Pulmonary artery endothelial cell (primary cell): ENCODE measurements around the gene PTRHD1. TPM values are rescaled to one million over a fixed set of nuclear protein-coding genes. Genes with fewer than 3 reads are reported as not detected.

Experiments used
- DNase-seq: peaks from one replicate; pipeline ENCODE4 v3.0.0-alpha.2; 2011; ENCODE audit warnings: low read depth, low spot score
- total RNA-seq: library from RNA; depleted of rRNA; stranded (reverse); fragments of >200 nt; gene quantifications from 2 replicates; pipeline ENCODE4 v1.2.3, GENCODE V29; 2014

Gene PTRHD1
- total RNA-seq, 1 donor from 2014 or later: 31.0 TPM

GRCh38 chr2:24762518-24762917 lies 30.7 kb downstream of the PTRHD1 start:
- DNase-seq: no peak

GRCh38 chr2:24761866-24762265 lies 31.3 kb downstream of the PTRHD1 start:
- no peak for DNase-seq

GRCh38 chr2:24756789-24757188 lies 36.4 kb downstream of the PTRHD1 start:
- DNase-seq: no peak

GRCh38 chr2:24754985-24755705 lies 38.0 kb downstream of the PTRHD1 start:
- DNase-seq: no peak

GRCh38 chr2:24749069-24749691 lies 44.0 kb downstream of the PTRHD1 start:
- no peak for DNase-seq

GRCh38 chr2:24747299-24747698 lies 45.9 kb downstream of the PTRHD1 start:
- no peak for DNase-seq

GRCh38 chr2:24745825-24746224 lies 47.4 kb downstream of the PTRHD1 start:
- no peak for DNase-seq

- no peak for DNase-seq
These were observed 48.8 kb downstream of the PTRHD1 start for GRCh38 chr2:24744356-24744755.

- DNase-seq: no peak
These were observed 49.3 kb downstream of the PTRHD1 start for GRCh38 chr2:24743924-24744323.

- DNase-seq: no peak
These were observed 50.5 kb downstream of the PTRHD1 start for GRCh38 chr2:24742730-24743129.

- DNase-seq: no peak
These were observed 53.0 kb downstream of the PTRHD1 start for GRCh38 chr2:24740142-24740541.

Other genes with a start within 250 kb of the PTRHD1 start
- gene CENPO, start within 50 bp of the PTRHD1 start, total RNA-seq: 18.7 and 32.6 TPM in 2 replicates
- gene ADCY3, start 126.8 kb upstream of the PTRHD1 start, total RNA-seq: 30.8 and 35.0 TPM in 2 replicates
- 2.2 and 2.4 TPM in 2 replicates for gene DNAJC27, start 178.6 kb upstream of the PTRHD1 start, total RNA-seq
- 0.28 and 0.40 TPM in 2 replicates for gene EFR3B, start 248.7 kb upstream of the PTRHD1 start, total RNA-seq